WERI-Rb-1 (cell line): ENCODE measurements around the gene LMAN2.

Source experiments
- DNase-seq: peaks from one replicate; pipeline ENCODE4 v3.0.0-alpha.2; 2020
- H3K27ac ChIP-seq: fragments of 250-450 bp; sonication (Bioruptor Pico); 2 replicates; pipeline ENCODE4 v1.5.1; 2020; ENCODE audit warnings: mild to moderate bottlenecking, moderate library complexity
- H3K27me3 ChIP-seq: fragments of 250-450 bp; sonication (Bioruptor Pico); 2 replicates; pipeline ENCODE4 v1.5.1; 2021; ENCODE audit warnings: mild to moderate bottlenecking, low read depth, moderate library complexity; ENCODE audit not compliant: insufficient read depth, severe bottlenecking
- H3K36me3 ChIP-seq: fragments of 250-450 bp; sonication (Bioruptor Pico); 2 replicates; pipeline ENCODE4 v1.5.1; 2020; ENCODE audit warnings: mild to moderate bottlenecking, moderate library complexity
- H3K4me3 ChIP-seq: 2 replicates; pipeline ENCODE4 v1.5.1; 2011; ENCODE audit warnings: low read depth, mild to moderate bottlenecking, control low read depth, low read length
- H3K9me3 ChIP-seq: fragments of 250-450 bp; sonication (Bioruptor Pico); 2 replicates; pipeline ENCODE4 v1.5.1; 2021; ENCODE audit warnings: mild to moderate bottlenecking, moderate library complexity; ENCODE audit not compliant: severe bottlenecking
- TF ChIP-seq, protein P1 (sequence below): IDR thresholded peaks from 2 replicates; pipeline ENCODE4 v1.5.1; 2011; ENCODE audit warnings: low read depth, mild to moderate bottlenecking, control low read depth, inconsistent platforms, low read length

Gene LMAN2

DNA sequence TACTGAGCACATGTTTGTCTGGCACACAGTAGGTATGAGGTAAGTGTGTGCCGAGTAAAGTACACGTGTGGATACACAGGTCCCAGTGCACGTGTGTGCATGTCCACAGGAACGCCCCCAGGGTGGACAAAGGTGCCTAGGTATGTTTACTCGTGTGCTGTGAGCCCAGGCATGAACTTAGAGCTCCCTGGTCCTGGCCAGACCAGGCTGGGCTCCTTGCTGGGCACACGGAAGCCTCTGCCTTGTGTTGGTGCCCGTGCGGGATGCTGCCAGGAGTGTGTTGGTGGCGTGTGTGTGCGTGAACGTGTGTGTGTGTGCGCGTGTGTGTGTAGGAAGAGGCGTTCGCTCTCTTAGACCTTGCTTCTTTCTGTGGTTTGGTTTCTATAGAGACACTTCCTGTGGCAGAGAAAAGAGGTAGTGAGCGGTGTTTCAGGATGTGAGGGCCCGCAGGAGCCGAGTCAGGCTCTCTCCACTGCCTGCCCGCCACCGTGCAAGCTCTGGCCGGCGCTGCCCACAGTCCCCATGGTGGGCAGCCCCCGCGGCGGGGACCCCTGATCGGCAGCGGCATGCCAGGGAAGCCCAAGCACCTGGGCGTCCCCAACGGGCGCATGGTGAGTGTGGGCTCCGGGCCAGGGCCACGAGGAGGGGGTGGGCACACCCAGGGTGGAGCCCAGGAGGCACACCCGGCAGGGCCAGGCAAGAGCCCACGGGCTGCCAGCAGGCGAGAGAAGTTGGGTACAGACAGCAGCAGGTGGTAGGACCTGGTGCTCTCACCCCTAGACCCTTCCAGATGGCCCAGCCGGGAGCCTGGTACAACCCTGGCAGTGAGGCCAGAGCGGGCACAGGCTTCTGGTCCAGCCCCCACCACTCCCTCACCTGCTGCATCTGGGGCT lies 6.2 kb upstream of the LMAN2 start, which contains the start of gene RGS14:
Gene RGS14, plus strand, starts transcription at position 466 of the 893 bp plus-strand sequence. Its CDS starts 101 bp downstream, at position 567.
- Histone ChIP-seq H3K36me3 (no peaks in the 10 kb centered on the region), H3K27ac (no peak within 1 kb of the TSS), H3K4me3 (no peak within 1 kb of the TSS), H3K27me3 (no peaks in the 10 kb centered on the region), H3K9me3 (no peaks in the 10 kb centered on the region)
- no peak for DNase-seq
- TF ChIP-seq, protein P1, sequence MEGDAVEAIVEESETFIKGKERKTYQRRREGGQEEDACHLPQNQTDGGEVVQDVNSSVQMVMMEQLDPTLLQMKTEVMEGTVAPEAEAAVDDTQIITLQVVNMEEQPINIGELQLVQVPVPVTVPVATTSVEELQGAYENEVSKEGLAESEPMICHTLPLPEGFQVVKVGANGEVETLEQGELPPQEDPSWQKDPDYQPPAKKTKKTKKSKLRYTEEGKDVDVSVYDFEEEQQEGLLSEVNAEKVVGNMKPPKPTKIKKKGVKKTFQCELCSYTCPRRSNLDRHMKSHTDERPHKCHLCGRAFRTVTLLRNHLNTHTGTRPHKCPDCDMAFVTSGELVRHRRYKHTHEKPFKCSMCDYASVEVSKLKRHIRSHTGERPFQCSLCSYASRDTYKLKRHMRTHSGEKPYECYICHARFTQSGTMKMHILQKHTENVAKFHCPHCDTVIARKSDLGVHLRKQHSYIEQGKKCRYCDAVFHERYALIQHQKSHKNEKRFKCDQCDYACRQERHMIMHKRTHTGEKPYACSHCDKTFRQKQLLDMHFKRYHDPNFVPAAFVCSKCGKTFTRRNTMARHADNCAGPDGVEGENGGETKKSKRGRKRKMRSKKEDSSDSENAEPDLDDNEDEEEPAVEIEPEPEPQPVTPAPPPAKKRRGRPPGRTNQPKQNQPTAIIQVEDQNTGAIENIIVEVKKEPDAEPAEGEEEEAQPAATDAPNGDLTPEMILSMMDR = no peak

DNA sequence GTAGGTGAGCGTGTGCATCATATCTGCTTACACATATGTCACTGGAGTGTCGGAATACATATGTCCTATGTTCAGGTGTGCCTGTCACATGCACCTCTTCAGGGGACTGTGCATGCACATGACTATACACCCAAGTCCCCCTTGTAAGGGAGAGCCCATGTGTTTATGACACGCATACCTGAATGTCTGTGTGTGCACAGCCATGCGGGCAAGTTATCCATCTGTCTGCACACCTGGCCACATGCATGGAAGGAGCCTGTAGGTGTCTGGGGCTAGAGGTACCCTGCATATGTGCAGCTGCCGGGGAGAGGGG lies 5.6 kb upstream of the LMAN2 start:
- DNase-seq = no peak
- no peaks in the 10 kb centered on the region for H3K36me3 ChIP-seq
- H3K27ac ChIP-seq = no peak overlapping the region
- no peaks in the 10 kb centered on the region for H3K27me3 ChIP-seq
- no peaks in the 10 kb centered on the region for H3K9me3 ChIP-seq
- H3K4me3 ChIP-seq = no peak overlapping the region
- TF ChIP-seq, protein P1 = no peak

DNA sequence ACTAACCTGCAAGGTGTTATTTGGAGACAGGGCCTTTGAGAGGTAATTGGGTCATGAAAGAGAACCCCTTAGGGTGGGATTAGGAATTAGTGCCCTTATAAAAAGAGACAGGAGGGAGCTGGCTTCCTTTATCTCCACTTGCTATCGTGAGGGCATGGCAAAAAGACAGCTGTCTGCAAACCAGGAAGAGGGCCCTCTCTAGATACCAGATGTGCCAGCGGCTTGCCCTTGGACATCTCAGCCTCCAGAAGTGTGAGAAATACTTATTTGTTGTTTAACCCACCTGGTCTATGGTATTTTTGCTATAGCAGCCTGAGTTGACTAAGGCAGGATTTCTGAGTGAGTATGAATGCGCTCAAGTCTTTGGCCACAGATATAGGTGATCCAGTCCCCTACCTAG lies 5.3 kb upstream of the LMAN2 start:
- TF ChIP-seq, protein P1 = no peak
- no peak for DNase-seq
- Histone ChIP-seq H3K27ac (no peak overlapping the region), H3K36me3 (no peaks in the 10 kb centered on the region), H3K27me3 (no peaks in the 10 kb centered on the region), H3K4me3 (no peak overlapping the region), H3K9me3 (no peaks in the 10 kb centered on the region)

DNA sequence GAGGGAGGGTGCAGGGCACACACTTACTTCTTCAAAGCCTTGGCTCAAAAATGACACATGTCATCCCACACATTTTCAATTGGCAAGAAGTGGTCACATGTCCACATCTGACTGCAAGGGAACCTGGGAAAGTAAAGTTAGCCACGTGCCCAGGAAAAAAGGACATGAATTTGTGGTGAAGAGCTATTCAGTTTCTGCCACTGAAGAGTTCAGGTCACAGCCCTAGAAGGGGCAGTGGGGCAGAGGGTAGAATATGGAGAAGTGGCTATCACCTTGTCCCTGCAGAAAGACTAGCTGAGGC lies 4.3 kb upstream of the LMAN2 start:
- TF ChIP-seq, protein P1 = no peak
- Histone ChIP-seq H3K27me3 (no peaks in the 10 kb centered on the region), H3K4me3 (no peak overlapping the region), H3K27ac (no peak overlapping the region), H3K9me3 (no peaks in the 10 kb centered on the region), H3K36me3 (no peaks in the 10 kb centered on the region)
- no peak for DNase-seq

DNA sequence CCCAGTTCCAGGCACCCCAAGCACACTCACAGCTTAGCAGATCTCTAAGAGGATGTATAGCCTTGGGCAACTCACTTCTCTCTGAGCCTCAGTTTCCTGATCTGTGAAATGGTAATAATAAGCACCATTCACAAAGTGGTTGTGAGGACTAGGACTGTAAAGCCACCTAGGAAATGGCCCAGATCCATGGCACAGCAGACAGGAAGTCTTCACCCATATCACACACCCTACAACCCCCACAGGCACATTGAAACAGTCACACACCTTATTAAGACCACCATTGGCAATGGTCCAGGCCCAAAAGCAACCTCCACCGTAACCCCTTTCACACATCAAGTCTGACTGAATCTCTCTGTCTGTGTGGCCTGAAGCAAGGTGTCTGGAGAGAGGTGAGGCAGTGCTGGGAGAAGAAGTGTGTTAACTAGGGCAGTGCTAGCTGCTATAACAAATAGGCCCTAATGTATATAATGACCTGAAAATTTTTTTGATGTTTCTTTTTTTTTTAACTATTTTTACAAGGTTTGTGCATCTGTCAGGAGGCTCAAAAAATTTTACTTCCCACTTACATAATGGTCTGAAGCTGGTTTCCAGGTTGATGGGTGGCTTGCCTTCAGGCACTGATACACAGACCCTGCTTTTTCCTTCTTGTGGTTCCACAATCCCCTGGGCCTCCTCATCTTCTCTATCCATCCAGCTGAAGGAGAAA lies 3.8 kb upstream of the LMAN2 start:
- TF ChIP-seq, protein P1 = no peak
- Histone ChIP-seq H3K36me3 (no peaks in the 10 kb centered on the region), H3K9me3 (no peaks in the 10 kb centered on the region), H3K27ac (no peak overlapping the region), H3K27me3 (no peaks in the 10 kb centered on the region), H3K4me3 (no peak overlapping the region)
- DNase-seq = no peak
